Endodermal cell (in vitro differentiated cells): ENCODE results near the gene HHATL. TPM values are rescaled to one million over a fixed set of nuclear protein-coding genes. Genes with fewer than 3 reads are reported as not detected.

Experiments
- DNase-seq: peaks from one replicate; pipeline ENCODE4 v3.0.0-alpha.2; 2017
- H3K27ac ChIP-seq: 2 replicates; pipeline ENCODE4 v1.5.1; 2013; ENCODE audit warnings: mild to moderate bottlenecking, low read depth, low read length, moderate library complexity
- H3K27me3 ChIP-seq: 2 replicates; pipeline ENCODE4 v1.6.1; 2013; ENCODE audit warnings: mild to moderate bottlenecking, low read length, moderate library complexity; ENCODE audit not compliant: insufficient read depth, control insufficient read depth, poor library complexity, severe bottlenecking
- H3K36me3 ChIP-seq: 2 replicates; pipeline ENCODE4 v1.7.0; 2013; ENCODE audit warnings: mild to moderate bottlenecking, low read length, moderate library complexity; ENCODE audit not compliant: control insufficient read depth, insufficient read depth
- H3K4me1 ChIP-seq: one replicate; pipeline ENCODE4 v1.7.0; 2013; ENCODE audit warnings: low read length; ENCODE audit not compliant: control insufficient read depth, insufficient read depth
- H3K4me3 ChIP-seq: 2 replicates; pipeline ENCODE4 v1.5.1; 2013; ENCODE audit warnings: mild to moderate bottlenecking, low read length, moderate library complexity
- H3K9ac ChIP-seq: 2 replicates; pipeline ENCODE4 v1.6.1; 2013; ENCODE audit warnings: mild to moderate bottlenecking, low read length, moderate library complexity; ENCODE audit not compliant: poor library complexity, severe bottlenecking; ENCODE audit errors: extremely low read depth
- H3K9me3 ChIP-seq: 2 replicates; pipeline ENCODE4 v1.6.1; 2013; ENCODE audit warnings: mild to moderate bottlenecking, low read length, moderate library complexity; ENCODE audit not compliant: control insufficient read depth
- H3K27ac Mint-ChIP-seq: 2 replicates; pipeline ENCODE4 v1.8.0; 2020; ENCODE audit warnings: mixed read lengths
- H3K27me3 Mint-ChIP-seq: 2 replicates; pipeline ENCODE4 v1.8.0; 2021; ENCODE audit warnings: mild to moderate bottlenecking, mixed read lengths; ENCODE audit not compliant: insufficient read depth
- H3K36me3 Mint-ChIP-seq: 2 replicates; pipeline ENCODE4 v1.8.0; 2020; ENCODE audit warnings: low read depth, mixed read lengths
- H3K4me1 Mint-ChIP-seq: 2 replicates; pipeline ENCODE4 v1.8.0; 2020; ENCODE audit warnings: mixed read lengths
- H3K4me3 Mint-ChIP-seq: 2 replicates; pipeline ENCODE4 v1.8.0; 2020; ENCODE audit warnings: mild to moderate bottlenecking, moderate library complexity, mixed read lengths
- H3K9me3 Mint-ChIP-seq: 2 replicates; pipeline ENCODE4 v1.8.0; 2020; ENCODE audit warnings: mild to moderate bottlenecking, mixed read lengths
- CTCF ChIP-seq: fragments of 200-600 bp; sonication (generic); conservative IDR thresholded peaks from 2 replicates; pipeline ENCODE4 v1.5.0; 2021; ENCODE audit warnings: antibody characterized with exemption, mild to moderate bottlenecking
- WGBS, 2 experiments: methylation state at CpG; one replicate each; pipeline versions ENCODE4 v1.1.5 to v1.1.7; 2013; ENCODE audit warnings: missing lambda C conversion rate in 2 of 2, mixed read lengths in 1 of 2; ENCODE audit not compliant: insufficient coverage in 1 of 2, insufficient read length in 1 of 2; 5-methylcytosine and 5-hydroxymethylcytosine counted together
- total RNA-seq, 2 donors: library from RNA; stranded (reverse); fragmentation: NEBNext Ultra II Directional in 1 of 2; extraction: Animal tissue kit (Norgen Biotek cat#: 25700) in 1 of 2; gene quantifications; 2 replicates in 1 of 2; 3 replicates in 1 of 2; pipeline ENCODE4 v1.2.1, GENCODE V29; 2021

HHATL gene
- total RNA-seq, 2 donors from 2014 or later: not detected

DNA sequence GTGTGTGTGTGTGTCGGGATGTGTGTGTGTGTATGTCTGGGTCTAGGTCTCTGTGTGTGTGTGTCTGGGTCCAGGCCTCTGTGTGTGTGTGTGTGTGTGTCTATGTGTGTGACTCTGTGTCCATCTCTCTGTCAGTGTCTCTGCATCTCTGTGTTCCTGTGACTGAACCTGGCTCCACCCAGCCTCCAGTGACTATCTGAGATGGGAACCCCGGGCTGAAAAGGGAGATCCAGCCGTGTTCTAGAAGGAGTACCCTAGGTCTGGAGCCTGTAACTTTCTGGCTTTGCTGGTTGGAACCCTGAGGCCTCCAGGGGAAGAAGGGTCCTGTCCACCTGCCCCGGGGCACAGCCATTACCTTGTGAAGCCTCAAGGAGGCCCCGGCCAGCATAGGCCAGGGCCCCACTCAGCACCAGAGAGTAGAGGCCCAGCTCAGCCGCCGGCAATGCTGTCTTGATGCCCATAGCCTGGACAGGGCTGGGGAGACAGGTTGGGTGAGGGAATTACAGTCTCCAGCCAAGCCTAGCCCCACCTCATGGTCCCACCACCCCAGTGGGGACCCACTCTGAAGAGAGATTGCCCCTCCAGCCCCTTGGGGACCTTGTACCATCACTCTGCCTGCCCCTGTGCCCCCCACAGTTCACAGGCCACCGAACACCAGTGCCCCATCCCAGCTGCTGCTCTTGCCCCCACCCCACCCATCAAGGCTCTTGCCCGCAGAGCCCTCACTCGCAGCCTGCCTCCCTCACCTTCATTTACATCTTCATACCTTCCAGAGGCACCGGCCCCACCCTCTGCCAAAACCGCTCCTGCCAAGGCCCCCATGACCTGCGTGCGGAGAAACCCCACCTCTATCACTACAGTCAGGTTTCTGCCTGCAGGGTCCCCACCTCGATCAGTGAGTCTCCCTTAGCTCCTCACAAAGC, 2.0 kb downstream of the HHATL start:
- 72 to 83% methylated on average over 9 to 15 of the region's 15 CpGs for WGBS, 2 experiments
- Histone ChIP-seq H3K27me3 (peaks cover 5% of the 10 kb centered on the region), H3K9ac (no peak overlapping the region), H3K4me1 (no peaks in the 10 kb centered on the region), H3K27ac (no peak overlapping the region), H3K9me3 (no peaks in the 10 kb centered on the region), H3K36me3 (no peaks in the 10 kb centered on the region), H3K4me3 (no peak overlapping the region)
- Mint-ChIP-seq H3K36me3 (no peaks in the 10 kb centered on the region), H3K4me3 (no peak overlapping the region), H3K27me3 (peaks cover 5% of the 10 kb centered on the region), H3K27ac (no peak overlapping the region), H3K4me1 (no peaks in the 10 kb centered on the region), H3K9me3 (no peaks in the 10 kb centered on the region)
- no peak for DNase-seq
- TF ChIP-seq CTCF: no peak

- Histone ChIP-seq H3K27ac (no peak overlapping the region), H3K4me3 (no peak overlapping the region), H3K9me3 (no peaks in the 10 kb centered on the region), H3K27me3 (peaks cover 14% of the 10 kb centered on the region), H3K4me1 (no peaks in the 10 kb centered on the region), H3K36me3 (no peaks in the 10 kb centered on the region), H3K9ac (no peak overlapping the region)
- no peaks in the 10 kb centered on the region for H3K36me3 Mint-ChIP-seq
- no peaks in the 10 kb centered on the region for H3K9me3 Mint-ChIP-seq
- WGBS, 2 experiments: 91 to 94% methylated on average over 9 to 10 of the region's 10 CpGs
- no peaks in the 10 kb centered on the region for H3K4me1 Mint-ChIP-seq
- no peak overlapping the region for H3K4me3 Mint-ChIP-seq
- DNase-seq: no peak
- no peak for TF ChIP-seq CTCF
- peaks cover 5% of the 10 kb centered on the region for H3K27me3 Mint-ChIP-seq
- H3K27ac Mint-ChIP-seq: no peak overlapping the region
Observed at GRCh38 chr3:42699511-42699971, 3.1 kb downstream of the HHATL start.

GRCh38 chr3:42698911-42699230, 3.7 kb downstream of the HHATL start:
- Histone ChIP-seq H3K4me3 (no peak overlapping the region), H3K36me3 (no peaks in the 10 kb centered on the region), H3K4me1 (no peaks in the 10 kb centered on the region), H3K9me3 (no peaks in the 10 kb centered on the region), H3K27me3 (peaks cover 14% of the 10 kb centered on the region), H3K27ac (no peak overlapping the region), H3K9ac (no peak overlapping the region)
- no peak for DNase-seq
- Mint-ChIP-seq H3K27ac (no peak overlapping the region), H3K9me3 (no peaks in the 10 kb centered on the region), H3K4me1 (no peaks in the 10 kb centered on the region), H3K36me3 (no peaks in the 10 kb centered on the region), H3K4me3 (no peak overlapping the region), H3K27me3 (peaks cover 4% of the 10 kb centered on the region)
- 93 to 95% methylated on average over 6 to 8 of the region's 9 CpGs for WGBS, 2 experiments
- no peak for TF ChIP-seq CTCF
